OCI-LY3 (cell line): ENCODE measurements around the gene PLTP.
A peak's percentile ranks its signal among the peaks of the same experiment; 100 is the strongest.
"Not testable (repeated sequence)": the region's sequence is repeated elsewhere in the genome, so short reads cannot be mapped to it uniquely, and the experiment has no call there.

Source experiments
- H2AFZ ChIP-seq: fragments of 200-600, 300-600 bp; shearing (Covaris generic); 2 replicates; pipeline ENCODE4 v1.6.0; 2014; ENCODE audit warnings: antibody characterized with exemption, low read depth, low read length
- H3K27ac ChIP-seq: fragments of 200-600, 300-600 bp; sonication (generic); 2 replicates; pipeline ENCODE4 v1.5.1; 2014; ENCODE audit warnings: mild to moderate bottlenecking, low read length, moderate library complexity, mixed read lengths
- H3K27me3 ChIP-seq: fragments of 200-600, 300-600 bp; sonication (generic); 2 replicates; pipeline ENCODE4 v1.6.1; 2014; ENCODE audit warnings: low read depth, low read length, mixed read lengths
- H3K36me3 ChIP-seq: fragments of 200-600, 300-600 bp; sonication (generic); replicated peaks from 2 replicates; pipeline ENCODE3; 2014; ENCODE audit warnings: low read depth, low read length, mixed read lengths
- H3K4me1 ChIP-seq: fragments of 300-600, 200-600 bp; sonication (generic); 2 replicates; pipeline ENCODE4 v1.6.1; 2014; ENCODE audit warnings: low read length, mixed read lengths
- H3K4me2 ChIP-seq: fragments of 200-600, 300-600 bp; sonication (generic); 2 replicates; pipeline ENCODE4 v1.6.1; 2014; ENCODE audit warnings: low read length, mixed read lengths
- H3K4me3 ChIP-seq: fragments of 300-600, 200-600 bp; sonication (generic); 2 replicates; pipeline ENCODE4 v1.5.1; 2014; ENCODE audit warnings: antibody characterized with exemption, mild to moderate bottlenecking, low read length, moderate library complexity
- H3K79me2 ChIP-seq: fragments of 300-600, 200-600 bp; shearing (Covaris generic); 2 replicates; pipeline ENCODE4 v1.6.1; 2014; ENCODE audit warnings: mild to moderate bottlenecking, low read length, mixed read lengths
- H3K9ac ChIP-seq: fragments of 300-600, 200-600 bp; shearing (Covaris generic); 2 replicates; pipeline ENCODE4 v1.6.0; 2014; ENCODE audit warnings: mild to moderate bottlenecking, low read length, moderate library complexity
- H3K9me3 ChIP-seq: fragments of 200-600, 300-600 bp; shearing (Covaris generic); 2 replicates; pipeline ENCODE4 v1.6.1; 2014; ENCODE audit warnings: low read length, mixed read lengths; ENCODE audit not compliant: insufficient read depth
- H4K20me1 ChIP-seq: fragments of 200-600, 300-600 bp; sonication (generic); 2 replicates; pipeline ENCODE4 v1.6.1; 2016; ENCODE audit warnings: low read length, mixed read lengths; ENCODE audit not compliant: insufficient read depth
- EZH2phosphoT487 ChIP-seq: fragments of 200-600 bp; shearing (Covaris generic); IDR thresholded peaks from 2 replicates; pipeline ENCODE4 v1.6.1; 2018; ENCODE audit warnings: antibody characterized with exemption, mixed run types, low read depth
- TF ChIP-seq, protein P1 (sequence below): fragments of 200-600, 300-600 bp; sonication (generic); IDR thresholded peaks from 2 replicates; pipeline ENCODE4 v1.5.1; 2014; ENCODE audit warnings: antibody characterized with exemption, low read length, low read depth

PLTP gene

DNA sequence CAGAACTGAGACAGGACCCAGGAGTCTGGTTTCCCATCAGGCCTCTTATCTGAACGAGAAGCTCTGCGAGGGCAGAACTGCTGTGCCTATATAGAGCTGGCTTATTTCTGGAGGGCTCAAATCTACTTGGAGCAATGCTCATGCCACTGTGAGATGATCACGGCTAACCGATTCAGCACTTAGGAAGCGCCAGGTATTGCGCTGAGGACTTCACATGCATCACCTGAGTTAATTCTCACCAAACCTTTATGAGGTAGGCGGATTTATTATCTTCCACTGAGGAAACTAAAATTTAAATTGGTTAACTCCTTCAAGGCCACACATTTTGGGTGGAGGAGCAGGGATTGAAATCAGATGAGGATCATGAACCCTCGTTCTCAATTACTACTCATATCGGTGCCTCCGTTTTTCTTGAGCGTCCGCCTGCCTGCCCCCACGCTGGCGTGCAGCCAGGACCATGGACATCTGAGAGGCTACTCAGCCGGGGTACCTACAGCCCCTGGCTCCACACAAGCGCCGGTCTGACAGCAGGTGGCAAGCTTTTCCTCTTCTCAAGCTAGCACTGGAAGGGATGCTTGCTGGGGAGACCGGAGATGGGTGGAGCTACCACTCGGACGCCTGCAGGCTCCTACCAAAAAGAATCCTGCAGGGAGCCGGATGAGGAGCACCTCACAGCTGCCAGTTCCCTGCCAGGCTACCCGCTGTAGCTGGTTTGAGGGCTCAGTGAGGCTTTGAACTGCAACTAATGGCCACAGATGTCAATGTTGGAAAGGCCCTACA is 21.5 kb upstream of the PLTP start:
- Histone ChIP-seq H3K79me2 (peaks cover 42% of the 10 kb centered on the region), H3K27ac (peak overlapping the region; percentile 84), H3K4me3 (peak overlapping the region; percentile 80), H3K9ac (peak overlapping the region; percentile 95), H3K27me3 (no peaks in the 10 kb centered on the region), H3K4me2 (peak overlapping the region; percentile 79), H4K20me1 (peaks cover 13% of the 10 kb centered on the region), H2AFZ (peak overlapping the region; percentile 79), H3K9me3 (no peaks in the 10 kb centered on the region), H3K36me3 (peaks cover 14% of the 10 kb centered on the region), H3K4me1 (peaks cover 11% of the 10 kb centered on the region)
- TF ChIP-seq EZH2phosphoT487: no peak
- TF ChIP-seq, protein P1, sequence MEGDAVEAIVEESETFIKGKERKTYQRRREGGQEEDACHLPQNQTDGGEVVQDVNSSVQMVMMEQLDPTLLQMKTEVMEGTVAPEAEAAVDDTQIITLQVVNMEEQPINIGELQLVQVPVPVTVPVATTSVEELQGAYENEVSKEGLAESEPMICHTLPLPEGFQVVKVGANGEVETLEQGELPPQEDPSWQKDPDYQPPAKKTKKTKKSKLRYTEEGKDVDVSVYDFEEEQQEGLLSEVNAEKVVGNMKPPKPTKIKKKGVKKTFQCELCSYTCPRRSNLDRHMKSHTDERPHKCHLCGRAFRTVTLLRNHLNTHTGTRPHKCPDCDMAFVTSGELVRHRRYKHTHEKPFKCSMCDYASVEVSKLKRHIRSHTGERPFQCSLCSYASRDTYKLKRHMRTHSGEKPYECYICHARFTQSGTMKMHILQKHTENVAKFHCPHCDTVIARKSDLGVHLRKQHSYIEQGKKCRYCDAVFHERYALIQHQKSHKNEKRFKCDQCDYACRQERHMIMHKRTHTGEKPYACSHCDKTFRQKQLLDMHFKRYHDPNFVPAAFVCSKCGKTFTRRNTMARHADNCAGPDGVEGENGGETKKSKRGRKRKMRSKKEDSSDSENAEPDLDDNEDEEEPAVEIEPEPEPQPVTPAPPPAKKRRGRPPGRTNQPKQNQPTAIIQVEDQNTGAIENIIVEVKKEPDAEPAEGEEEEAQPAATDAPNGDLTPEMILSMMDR: peak; percentile 53

- not testable (repeated sequence) for H3K4me3 ChIP-seq, H3K36me3 ChIP-seq, H3K9me3 ChIP-seq, H3K27ac ChIP-seq, H3K4me2 ChIP-seq, H3K27me3 ChIP-seq, H4K20me1 ChIP-seq, H3K9ac ChIP-seq, H2AFZ ChIP-seq
- peaks cover 11% of the 10 kb centered on the region for H3K4me1 ChIP-seq
- peaks cover 28% of the 10 kb centered on the region for H3K79me2 ChIP-seq
Observed at GRCh38 chr20:45931680-45932079, 19.7 kb upstream of the PLTP start.

GRCh38 chr20:45927071-45927878 is 15.3 kb upstream of the PLTP start:
- Histone ChIP-seq H2AFZ (no peak overlapping the region), H4K20me1 (no peaks in the 10 kb centered on the region), H3K9ac (no peak overlapping the region), H3K79me2 (no peaks in the 10 kb centered on the region), H3K4me3 (no peak overlapping the region), H3K4me1 (no peaks in the 10 kb centered on the region), H3K27me3 (0 out of 2 replicates have a peak, but pooled peaks cover 3% of the 10 kb centered on the region), H3K27ac (no peak overlapping the region), H3K9me3 (no peaks in the 10 kb centered on the region), H3K4me2 (no peak overlapping the region), H3K36me3 (no peaks in the 10 kb centered on the region)
- no peak for TF ChIP-seq EZH2phosphoT487
- TF ChIP-seq, protein P1: no peak

- 0 out of 2 replicates have a peak, but pooled peaks cover 5% of the 10 kb centered on the region for H3K27me3 ChIP-seq
Observed at GRCh38 chr20:45926731-45927070, 14.7 kb upstream of the PLTP start.

More at GRCh38 chr20:45926731-45927070, 14.7 kb upstream of the PLTP start:
- TF ChIP-seq EZH2phosphoT487: no peak
- TF ChIP-seq, protein P1: no peak
- Histone ChIP-seq H4K20me1 (no peaks in the 10 kb centered on the region), H2AFZ (no peak overlapping the region), H3K4me1 (no peaks in the 10 kb centered on the region), H3K4me2 (no peak overlapping the region), H3K27ac (no peak overlapping the region), H3K36me3 (no peaks in the 10 kb centered on the region), H3K9ac (no peak overlapping the region), H3K79me2 (no peaks in the 10 kb centered on the region), H3K4me3 (no peak overlapping the region), H3K9me3 (no peaks in the 10 kb centered on the region)
